ENCODE data around the gene SMAD6. TPM values are rescaled to one million over a fixed set of nuclear protein-coding genes. Genes with fewer than 3 reads are reported as not detected.

The SMAD6 gene
- 18.1 and 38.8 TPM in 2 replicates for total RNA-seq

GRCh38 chr15:66702035-66702786 lies at the start of gene SMAD6:
Gene SMAD6, plus strand, starts transcription at chr15:66702236. Its CDS starts 1,023 bp downstream, at chr15:66703259.

Other genes with a start within 250 kb of the SMAD6 start
- gene SNAPC5, start 204.5 kb upstream of the SMAD6 start, total RNA-seq = 22.3 and 22.8 TPM in 2 replicates
- gene RPL4, start 197.4 kb upstream of the SMAD6 start, total RNA-seq = 6,003 and 6,582 TPM in 2 replicates
- 5.6 and 22.0 TPM in 2 replicates for gene ZWILCH, start 196.9 kb upstream of the SMAD6 start, total RNA-seq
- gene LCTL, start 136.2 kb upstream of the SMAD6 start, total RNA-seq = 0.25 and 0.49 TPM in 2 replicates

Data from mesangial cell (primary cell).